B cell (primary cell): ENCODE measurements around the gene SLC9A9. TPM values are rescaled to one million over a fixed set of nuclear protein-coding genes. Genes with fewer than 3 reads are reported as not detected.

Experiments
- ATAC-seq: fragments of 200-7000 bp; cut with Tn5 transposase; one replicate; pipeline ENCODE4 v1.10.0; 2021; ENCODE audit warnings: low read depth, mild to moderate bottlenecking, moderate number of reproducible peaks, moderate library complexity
- CTCF ChIA-PET: fragments of 350-600 bp; sonication (Branson Sonifier 250); formaldehyde crosslinking; loops from one replicate; lab custom pipeline; 2021; ENCODE audit warnings: antibody characterized with exemption, inconsistent platforms; lab: Charles Lee
- POLR2A ChIA-PET: fragments of 350-600 bp; sonication (Branson Sonifier 250); formaldehyde crosslinking; loops from one replicate; lab custom pipeline; 2021; ENCODE audit warnings: antibody characterized with exemption; lab: Charles Lee
- DNase-seq: peaks from one replicate; pipeline ENCODE4 v3.0.0; 2013
- H2AFZ ChIP-seq: 2 replicates; pipeline ENCODE4 v1.6.1; 2012; ENCODE audit warnings: mild to moderate bottlenecking, low read depth, low read length; ENCODE audit not compliant: insufficient read depth, poor library complexity, severe bottlenecking
- H3K27ac ChIP-seq, 2 donors: 1 replicate in 1 of 2; 2 replicates in 1 of 2; pipeline ENCODE4 v1.5.1; 2012 to 2013; ENCODE audit warnings: low read length in 2 of 2, mild to moderate bottlenecking in 2 of 2, moderate library complexity in 1 of 2
- H3K27me3 ChIP-seq, 4 experiments: fragments of 200-600 bp in 1 of 4; sonication (generic) in 1 of 4; replicated peaks in 1 of 4; 1 replicate in 2 of 4; 2 replicates in 2 of 4; pipeline versions ENCODE4 v1.6.1 to v1.7.0; 2013 to 2016; ENCODE audit warnings: low read length in 3 of 4, mild to moderate bottlenecking in 2 of 4, mixed read lengths in 1 of 4, moderate library complexity in 1 of 4; ENCODE audit not compliant: insufficient read depth in 4 of 4, control insufficient read depth in 3 of 4; ENCODE audit errors: control extremely low read depth in 1 of 4
- H3K36me3 ChIP-seq, 2 experiments: replicated peaks in 1 of 2; 1 replicate in 1 of 2; 2 replicates in 1 of 2; pipeline versions ENCODE4 v1.6.1 to v1.7.1; 2013; ENCODE audit warnings: low read length in 1 of 2; ENCODE audit not compliant: insufficient read depth in 2 of 2, control insufficient read depth in 1 of 2; ENCODE audit errors: control extremely low read depth in 1 of 2, extremely low read depth in 1 of 2
- H3K4me1 ChIP-seq, 2 donors: fragments of 200-600 bp in 1 of 2; sonication (generic) in 1 of 2; 1 replicate in 1 of 2; 2 replicates in 1 of 2; pipeline versions ENCODE4 v1.5.1 to v1.6.1; 2013 to 2017; ENCODE audit warnings: low read length in 2 of 2; ENCODE audit not compliant: control insufficient read depth in 2 of 2, insufficient read depth in 2 of 2
- H3K4me2 ChIP-seq: replicated peaks from 2 replicates; pipeline ENCODE3; 2012; ENCODE audit warnings: mild to moderate bottlenecking, low read depth, low read length; ENCODE audit not compliant: poor library complexity, severe bottlenecking
- H3K4me3 ChIP-seq, 5 experiments: fragments of 200-600 bp in 1 of 5; sonication (generic) in 1 of 5; 1 replicate in 3 of 5; 2 replicates in 2 of 5; pipeline versions ENCODE4 v1.5.1 to v1.7.0; 2011 to 2016; ENCODE audit warnings: low read length in 4 of 5, mild to moderate bottlenecking in 4 of 5, low read depth in 2 of 5, control low read depth in 1 of 5, moderate library complexity in 1 of 5; ENCODE audit not compliant: insufficient read depth in 1 of 5; ENCODE audit errors: control extremely low read depth in 1 of 5, extremely low read depth in 1 of 5
- H3K79me2 ChIP-seq: fragments of 200-600 bp; sonication (generic); one replicate; pipeline ENCODE4 v1.6.0; 2016; ENCODE audit warnings: low read length; ENCODE audit not compliant: control insufficient read depth, insufficient read depth
- H3K9ac ChIP-seq: fragments of 200-600 bp; sonication (generic); 2 replicates; pipeline ENCODE4 v1.6.1; 2017; ENCODE audit warnings: mild to moderate bottlenecking, low read length, moderate library complexity
- H3K9me3 ChIP-seq, 3 donors: one replicate each; pipeline versions ENCODE4 v1.6.1 to v1.7.1; 2013; ENCODE audit warnings: low read length in 2 of 3; ENCODE audit not compliant: control insufficient read depth in 2 of 3, insufficient read depth in 1 of 3; ENCODE audit errors: control extremely low read depth in 1 of 3
- H4K20me1 ChIP-seq: 2 replicates; pipeline ENCODE4 v1.6.0; 2012; ENCODE audit warnings: mild to moderate bottlenecking, low read length; ENCODE audit not compliant: insufficient read depth, control insufficient read depth, poor library complexity, severe bottlenecking
- H3K27ac Mint-ChIP-seq: one replicate; pipeline ENCODE4 v1.8.0; 2021; ENCODE audit warnings: mixed read lengths
- H3K27me3 Mint-ChIP-seq: one replicate; pipeline ENCODE4 v1.8.0; 2021; ENCODE audit warnings: mixed read lengths
- H3K4me1 Mint-ChIP-seq: one replicate; pipeline ENCODE4 v1.8.0; 2021; ENCODE audit warnings: mixed read lengths
- H3K4me3 Mint-ChIP-seq: one replicate; pipeline ENCODE4 v1.8.0; 2021; ENCODE audit warnings: mixed read lengths
- H3K9me3 Mint-ChIP-seq: one replicate; pipeline ENCODE4 v1.8.0; 2022; ENCODE audit warnings: mixed read lengths; ENCODE audit not compliant: insufficient read depth
- EZH2 ChIP-seq: IDR thresholded peaks from 2 replicates; pipeline ENCODE4 v1.6.1; 2012; ENCODE audit warnings: borderline replicate concordance, low read depth, mild to moderate bottlenecking, moderate library complexity, low read length; ENCODE audit not compliant: insufficient read depth, poor library complexity, severe bottlenecking
- WGBS: methylation state at CpG from one replicate; pipeline ENCODE4 v1.1.5; 2013; ENCODE audit warnings: missing lambda C conversion rate; ENCODE audit not compliant: insufficient coverage; 5-methylcytosine and 5-hydroxymethylcytosine counted together
- intact Hi-C: fragments of 100-400 bp; cut with micrococcal nuclease; formaldehyde crosslinking; loops from one replicate; pipeline ENCODE4 v1.10.0; 2022
- polyA plus RNA-seq: library from polyadenylated mRNA; depleted of rRNA; stranded (reverse); fragments of >200 nt; gene quantifications from 2 replicates; pipeline ENCODE4 v1.2.3, GENCODE V29; 2012
- total RNA-seq, 2 donors: library from RNA; stranded (reverse); fragments of 120-200 nt in 1 of 2; gene quantifications; 1 replicate in 1 of 2; 2 replicates in 1 of 2; pipeline versions ENCODE4 v1.2.3 to v1.2.4, GENCODE V29; 2013 to 2022
- TF ChIP-seq, protein P1 (sequence below): fragments of 200-600 bp; IDR thresholded peaks from one replicate; pipeline ENCODE4 v1.8.0; 2022; ENCODE audit warnings: antibody characterized with exemption, mild to moderate bottlenecking

The SLC9A9 gene
- total and polyA plus RNA-seq, 2 donors (not counting 1 experiment from before 2014, with no cell fraction given) = 7.7 to 17.3 TPM

DNA sequence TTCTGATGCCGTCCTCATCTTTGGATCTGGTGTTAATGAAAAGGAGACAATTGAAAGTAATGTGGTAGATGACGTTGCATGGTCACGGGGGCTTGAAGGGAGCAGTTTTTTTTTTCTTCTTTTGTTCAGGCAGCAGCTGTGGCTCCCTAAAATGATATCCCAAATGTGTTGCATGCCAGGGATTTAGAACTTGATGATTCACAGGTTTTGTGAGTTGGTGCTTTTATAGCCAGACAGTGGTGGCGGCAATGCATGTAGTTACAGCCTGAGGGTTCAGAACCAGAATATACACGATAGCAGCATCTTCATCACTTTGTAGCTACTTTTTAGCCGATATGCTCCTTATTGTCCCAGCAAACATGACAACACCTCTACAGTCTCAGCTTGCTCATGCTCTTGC, 595.3 kb downstream of the SLC9A9 start:
- no peak overlapping the region for H3K4me3 ChIP-seq
- Mint-ChIP-seq H3K27ac (no peak overlapping the region), H3K9me3 (no peaks in the 10 kb centered on the region), H3K27me3 (no peaks in the 10 kb centered on the region), H3K4me1 (no peaks in the 10 kb centered on the region), H3K4me3 (no peak overlapping the region)
- no peaks in the 10 kb centered on the region for H4K20me1 ChIP-seq
- no peak overlapping the region for H3K9ac ChIP-seq
- no peak for DNase-seq
- no peak overlapping the region for H3K4me2 ChIP-seq
- H3K27ac ChIP-seq = no peak overlapping the region
- CTCF ChIA-PET = no interaction called here
- intact Hi-C loops = no loop called here
- TF ChIP-seq, protein P1, sequence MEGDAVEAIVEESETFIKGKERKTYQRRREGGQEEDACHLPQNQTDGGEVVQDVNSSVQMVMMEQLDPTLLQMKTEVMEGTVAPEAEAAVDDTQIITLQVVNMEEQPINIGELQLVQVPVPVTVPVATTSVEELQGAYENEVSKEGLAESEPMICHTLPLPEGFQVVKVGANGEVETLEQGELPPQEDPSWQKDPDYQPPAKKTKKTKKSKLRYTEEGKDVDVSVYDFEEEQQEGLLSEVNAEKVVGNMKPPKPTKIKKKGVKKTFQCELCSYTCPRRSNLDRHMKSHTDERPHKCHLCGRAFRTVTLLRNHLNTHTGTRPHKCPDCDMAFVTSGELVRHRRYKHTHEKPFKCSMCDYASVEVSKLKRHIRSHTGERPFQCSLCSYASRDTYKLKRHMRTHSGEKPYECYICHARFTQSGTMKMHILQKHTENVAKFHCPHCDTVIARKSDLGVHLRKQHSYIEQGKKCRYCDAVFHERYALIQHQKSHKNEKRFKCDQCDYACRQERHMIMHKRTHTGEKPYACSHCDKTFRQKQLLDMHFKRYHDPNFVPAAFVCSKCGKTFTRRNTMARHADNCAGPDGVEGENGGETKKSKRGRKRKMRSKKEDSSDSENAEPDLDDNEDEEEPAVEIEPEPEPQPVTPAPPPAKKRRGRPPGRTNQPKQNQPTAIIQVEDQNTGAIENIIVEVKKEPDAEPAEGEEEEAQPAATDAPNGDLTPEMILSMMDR = no peak
- TF ChIP-seq EZH2 = no peak
- ATAC-seq = no peak
- POLR2A ChIA-PET = no interaction called here
- no peak overlapping the region for H2AFZ ChIP-seq
- no peaks in the 10 kb centered on the region for H3K79me2 ChIP-seq
- 98% methylated on average over 5 of the region's 6 CpGs for WGBS
- no peaks in the 10 kb centered on the region for H3K4me1 ChIP-seq
- no peaks in the 10 kb centered on the region for H3K36me3 ChIP-seq
- peaks cover 0 to 5% (median 4%) of the 10 kb centered on the region in 3 donors for H3K9me3 ChIP-seq
- no peaks in the 10 kb centered on the region for H3K27me3 ChIP-seq

DNA sequence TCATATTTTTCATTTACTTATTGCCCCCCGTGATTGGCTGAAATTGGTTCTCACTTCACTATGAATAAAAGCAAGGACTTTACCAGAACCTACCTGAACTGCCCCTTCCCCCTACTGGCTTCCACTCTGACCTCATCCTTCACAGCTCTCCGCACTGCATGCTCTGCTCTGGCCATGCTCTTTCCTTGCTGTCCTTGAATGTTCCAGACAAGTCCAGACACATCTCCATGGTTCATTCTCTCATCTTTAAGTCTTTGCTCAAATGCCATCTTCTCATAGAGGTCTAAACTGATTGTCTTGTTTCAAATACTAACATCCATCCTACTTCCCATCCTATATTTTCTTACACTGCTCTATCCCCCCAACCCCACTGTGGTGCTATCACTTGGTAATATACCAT, 599.3 kb downstream of the SLC9A9 start:
- ChIA-PET CTCF (no interaction called here), POLR2A (no interaction called here)
- Histone ChIP-seq H4K20me1 (no peaks in the 10 kb centered on the region), H3K4me2 (no peak overlapping the region), H2AFZ (no peak overlapping the region), H3K9ac (no peak overlapping the region), H3K36me3 (no peaks in the 10 kb centered on the region), H3K4me3 (no peak overlapping the region), H3K4me1 (no peaks in the 10 kb centered on the region), H3K27ac (no peak overlapping the region), H3K9me3 (peaks cover 0 to 5% (median 4%) of the 10 kb centered on the region in 3 donors), H3K27me3 (no peaks in the 10 kb centered on the region), H3K79me2 (no peaks in the 10 kb centered on the region)
- intact Hi-C loops = no loop called here
- no peaks in the 10 kb centered on the region for H3K9me3 Mint-ChIP-seq
- ATAC-seq = no peak
- H3K27me3 Mint-ChIP-seq = no peaks in the 10 kb centered on the region
- H3K4me1 Mint-ChIP-seq = no peaks in the 10 kb centered on the region
- TF ChIP-seq EZH2 = no peak
- TF ChIP-seq, protein P1 = no peak
- H3K27ac Mint-ChIP-seq = no peak overlapping the region
- DNase-seq = no peak
- 98% methylated on average over 2 of the region's 2 CpGs for WGBS
- no peak overlapping the region for H3K4me3 Mint-ChIP-seq
